ENCODE results near the gene LSS. TPM values are rescaled to one million over a fixed set of nuclear protein-coding genes. Genes with fewer than 3 reads are reported as not detected.
"Not testable (repeated sequence)": the region's sequence is repeated elsewhere in the genome, so short reads cannot be mapped to it uniquely, and the experiment has no call there.

LSS gene
- total RNA-seq, 1 donor from 2014 or later, result 103 TPM

GRCh38 chr21:46171585-46171984, 57.0 kb downstream of the LSS start:
- Histone ChIP-seq H3K9me3 (no peaks in the 10 kb centered on the region), H3K27ac (no peak overlapping the region), H3K4me1 (no peaks in the 10 kb centered on the region), H3K4me3 (no peak overlapping the region), H3K27me3 (no peaks in the 10 kb centered on the region), H3K36me3 (no peaks in the 10 kb centered on the region)
- no peak for DNase-seq (ENCODE audit: extremely low spot score in 2 of 2)
- intact Hi-C loops (cut with DNase I), result no loop called here
- no peak for TF ChIP-seq POLR2A (IDR thresholded peaks at IDR 0.05)
- no peak for TF ChIP-seq POLR2AphosphoS5 (IDR thresholded peaks at IDR 0.05; ENCODE audit: insufficient read depth in 1 of 2, low read depth in 1 of 2)
- no peak for TF ChIP-seq CTCF (IDR thresholded peaks at IDR 0.05)

- H3K9me3 ChIP-seq; H3K27ac ChIP-seq; H3K27me3 ChIP-seq; DNase-seq (ENCODE audit: extremely low spot score in 2 of 2); H3K4me1 ChIP-seq; H3K36me3 ChIP-seq; H3K4me3 ChIP-seq; intact Hi-C loops (cut with DNase I): not testable (repeated sequence)
Observed at GRCh38 chr21:46170436-46171193, 58.0 kb downstream of the LSS start.

GRCh38 chr21:46168659-46169386, 59.8 kb downstream of the LSS start:
- Histone ChIP-seq H3K4me1 (no peaks in the 10 kb centered on the region), H3K4me3 (no peak overlapping the region), H3K27me3 (no peaks in the 10 kb centered on the region), H3K36me3 (no peaks in the 10 kb centered on the region), H3K27ac (no peak overlapping the region), H3K9me3 (no peaks in the 10 kb centered on the region)
- TF ChIP-seq POLR2A (IDR thresholded peaks at IDR 0.05), result no peak
- TF ChIP-seq CTCF (IDR thresholded peaks at IDR 0.05), result no peak
- TF ChIP-seq POLR2AphosphoS5 (IDR thresholded peaks at IDR 0.05; ENCODE audit: insufficient read depth in 1 of 2, low read depth in 1 of 2), result no peak
- DNase-seq (ENCODE audit: extremely low spot score in 2 of 2), result no peak
- intact Hi-C loops (cut with DNase I), result no loop called here

GRCh38 chr21:46168238-46168637, 60.3 kb downstream of the LSS start:
- Histone ChIP-seq H3K4me1 (no peaks in the 10 kb centered on the region), H3K4me3 (no peak overlapping the region), H3K27ac (no peak overlapping the region), H3K27me3 (no peaks in the 10 kb centered on the region), H3K9me3 (no peaks in the 10 kb centered on the region), H3K36me3 (no peaks in the 10 kb centered on the region)
- TF ChIP-seq CTCF (IDR thresholded peaks at IDR 0.05) (no peak), POLR2A (IDR thresholded peaks at IDR 0.05) (no peak), POLR2AphosphoS5 (IDR thresholded peaks at IDR 0.05; ENCODE audit: insufficient read depth in 1 of 2, low read depth in 1 of 2) (no peak)
- intact Hi-C loops (cut with DNase I), result no loop called here
- DNase-seq (ENCODE audit: extremely low spot score in 2 of 2), result peak; percentile 61 to 64

GRCh38 chr21:46165098-46165497, 63.5 kb downstream of the LSS start:
- no peak for DNase-seq (ENCODE audit: extremely low spot score in 2 of 2)
- Histone ChIP-seq H3K27ac (no peak overlapping the region), H3K27me3 (no peaks in the 10 kb centered on the region), H3K9me3 (no peaks in the 10 kb centered on the region), H3K4me3 (no peak overlapping the region), H3K36me3 (peaks cover 0 to 4% of the 10 kb centered on the region in 2 donors), H3K4me1 (no peaks in the 10 kb centered on the region)
- no peak for TF ChIP-seq CTCF (IDR thresholded peaks at IDR 0.05)
- no peak for TF ChIP-seq POLR2A (IDR thresholded peaks at IDR 0.05)
- no peak for TF ChIP-seq POLR2AphosphoS5 (IDR thresholded peaks at IDR 0.05; ENCODE audit: insufficient read depth in 1 of 2, low read depth in 1 of 2)
- intact Hi-C loops (cut with DNase I), result no loop called here

Measured in vagina (tissue), 2 donors.